Kidney (tissue), 14 donors: ENCODE data around the gene KLKB1. TPM values are rescaled to one million over a fixed set of nuclear protein-coding genes. Genes with fewer than 3 reads are reported as not detected.
"Not testable (repeated sequence)": the region's sequence is repeated elsewhere in the genome, so short reads cannot be mapped to it uniquely, and the experiment has no call there.

Experiments
- DNase-seq, 5 donors: peaks; one replicate each; pipeline ENCODE4 v3.0.0-alpha.2; 2013 to 2020
- FAIRE-seq: peaks from 2 replicates; lab custom pipeline; 2012; peaks lifted over from hg19 to GRCh38; lab: Jason Lieb, UNC
- H3K27ac ChIP-seq, 2 donors: one replicate each; pipeline ENCODE4 v1.7.0; 2013; ENCODE audit warnings: low read depth in 2 of 2, low read length in 2 of 2, inconsistent platforms in 1 of 2
- H3K27me3 ChIP-seq: one replicate; pipeline ENCODE4 v1.7.1; 2013; ENCODE audit warnings: low read length, inconsistent platforms; ENCODE audit not compliant: control insufficient read depth, insufficient read depth
- H3K36me3 ChIP-seq, 3 donors: one replicate each; pipeline versions ENCODE4 v1.7.0 to v1.7.1; 2013; ENCODE audit warnings: low read length in 3 of 3, control low read depth in 1 of 3, inconsistent platforms in 1 of 3; ENCODE audit not compliant: insufficient read depth in 3 of 3, control insufficient read depth in 2 of 3
- H3K4me1 ChIP-seq, 3 donors: one replicate each; pipeline versions ENCODE4 v1.7.0 to v1.7.1; 2013; ENCODE audit warnings: low read length in 3 of 3, inconsistent platforms in 1 of 3, low read depth in 1 of 3; ENCODE audit not compliant: control insufficient read depth in 2 of 3, insufficient read depth in 2 of 3
- H3K4me3 ChIP-seq, 3 donors: one replicate each; pipeline versions ENCODE4 v1.7.0 to v1.8.1; 2013; ENCODE audit warnings: low read length in 3 of 3, control low read depth in 1 of 3, inconsistent platforms in 1 of 3
- H3K9ac ChIP-seq, 3 donors: one replicate each; pipeline versions ENCODE4 v1.7.0 to v1.7.1; 2013; ENCODE audit warnings: low read length in 3 of 3, control low read depth in 1 of 3, inconsistent platforms in 1 of 3
- H3K9me3 ChIP-seq, 3 donors: one replicate each; pipeline versions ENCODE4 v1.7.0 to v1.7.1; 2013; ENCODE audit warnings: low read length in 3 of 3, control low read depth in 1 of 3, inconsistent platforms in 1 of 3; ENCODE audit not compliant: control insufficient read depth in 2 of 3, insufficient read depth in 1 of 3
- CTCF ChIP-seq: IDR thresholded peaks from 3 replicates; pipeline ENCODE4 v1.5.1; 2012; ENCODE audit warnings: mild to moderate bottlenecking, moderate library complexity, borderline replicate concordance; ENCODE audit not compliant: insufficient read depth; ENCODE audit errors: extremely low read depth
- intact Hi-C: fragments of 100-400 bp; cut with DNase I; formaldehyde crosslinking; loops from one replicate; pipeline ENCODE4 v1.11.1; 2022
- polyA plus RNA-seq: library from polyadenylated mRNA; stranded (reverse); fragments of 350-450 nt; fragmentation: Illumina TruSeq; extraction: RNeasy Lipid Tissue Mini Kit (QIAGEN cat#74804); gene quantifications from one replicate; pipeline ENCODE4 v1.2.3, GENCODE V29; 2014; ENCODE audit warnings: low read depth, low replicate concordance; ENCODE audit not compliant: insufficient read depth
- total RNA-seq: library from RNA; stranded (reverse); fragmentation: NEBNext Ultra II Directional; extraction: Animal tissue kit (Norgen Biotek cat#: 25700); gene quantifications from one replicate; pipeline ENCODE4 v1.2.1, GENCODE V29; 2021
- donor health status: control.
- donor health status: control.
- donor health status: control.
- donor health status: control.
- donor health status: control.
- donor health status: DM: yes; HTN: yes; CAD: no.
- donor health status: Normal renal cell carcinoma (clear cell type).

Gene KLKB1
- total and polyA plus RNA-seq, 2 donors from 2014 or later = 2.1 to 5.7 TPM

- FAIRE-seq (no peak), DNase-seq (peak in 3 of 5 donors; percentile 37 to 65 (median 61))
- Histone ChIP-seq H3K27me3 (no peaks in the 10 kb centered on the region), H3K9me3 (no peaks in the 10 kb centered on the region), H3K4me1 (no peaks in the 10 kb centered on the region), H3K4me3 (peak overlapping the region; percentile 8 to 77 (median 73)), H3K36me3 (peaks cover 0 to 3% (median 0%) of the 10 kb centered on the region in 3 donors), H3K9ac (peak overlapping the region in 1 of 3 donors; percentile 65), H3K27ac (no peak overlapping the region)
- intact Hi-C loops = no loop called here
- TF ChIP-seq CTCF = no peak
These were observed 39.6 kb downstream of the KLKB1 start for GRCh38 chr4:186266729-186267456.

GRCh38 chr4:186271081-186271678, 43.9 kb downstream of the KLKB1 start:
- Histone ChIP-seq H3K9me3 (no peaks in the 10 kb centered on the region), H3K27me3 (no peaks in the 10 kb centered on the region), H3K4me3 (no peak overlapping the region), H3K27ac (no peak overlapping the region), H3K9ac (no peak overlapping the region), H3K36me3 (peaks cover 0 to 3% (median 0%) of the 10 kb centered on the region in 3 donors), H3K4me1 (no peaks in the 10 kb centered on the region)
- TF ChIP-seq CTCF = no peak
- FAIRE-seq (no peak), DNase-seq (no peak)
- intact Hi-C loops = no loop called here

GRCh38 chr4:186272699-186273391, 45.5 kb downstream of the KLKB1 start:
- Histone ChIP-seq H3K27me3 (no peaks in the 10 kb centered on the region), H3K36me3 (peaks cover 0 to 3% (median 0%) of the 10 kb centered on the region in 3 donors), H3K27ac (no peak overlapping the region), H3K4me1 (no peaks in the 10 kb centered on the region), H3K9ac (no peak overlapping the region), H3K4me3 (no peak overlapping the region), H3K9me3 (no peaks in the 10 kb centered on the region)
- no peak for FAIRE-seq
- no peak for TF ChIP-seq CTCF
- intact Hi-C loops = no loop called here
- no peak for DNase-seq

GRCh38 chr4:186273392-186273789, 46.1 kb downstream of the KLKB1 start:
- H3K9me3 ChIP-seq, DNase-seq, intact Hi-C loops, H3K27me3 ChIP-seq, H3K4me3 ChIP-seq, H3K27ac ChIP-seq, H3K4me1 ChIP-seq, FAIRE-seq, H3K9ac ChIP-seq, H3K36me3 ChIP-seq: not testable (repeated sequence)
